RPMI7951 (cell line): ENCODE results near the gene ATP5PF. TPM values are rescaled to one million over a fixed set of nuclear protein-coding genes. Genes with fewer than 3 reads are reported as not detected.
A peak's percentile ranks its signal among the peaks of the same experiment; 100 is the strongest.
"Not testable (repeated sequence)": the region's sequence is repeated elsewhere in the genome, so short reads cannot be mapped to it uniquely, and the experiment has no call there.

Experiments
- DNase-seq: peaks from one replicate; pipeline ENCODE4 v3.0.0-alpha.2; 2012; ENCODE audit warnings: low read depth
- total RNA-seq: library from RNA; depleted of rRNA; stranded (reverse); fragments of >200 nt; shearing (Covaris generic); gene quantifications from 2 replicates; pipeline ENCODE4 v1.2.3, GENCODE V29; 2014; rRNA removed

Gene ATP5PF
- total RNA-seq, 1 experiment from 2014 or later = 114 TPM

GRCh38 chr21:25722631-25723030 is 12.1 kb downstream of the ATP5PF start:
- DNase-seq = no peak

DNA sequence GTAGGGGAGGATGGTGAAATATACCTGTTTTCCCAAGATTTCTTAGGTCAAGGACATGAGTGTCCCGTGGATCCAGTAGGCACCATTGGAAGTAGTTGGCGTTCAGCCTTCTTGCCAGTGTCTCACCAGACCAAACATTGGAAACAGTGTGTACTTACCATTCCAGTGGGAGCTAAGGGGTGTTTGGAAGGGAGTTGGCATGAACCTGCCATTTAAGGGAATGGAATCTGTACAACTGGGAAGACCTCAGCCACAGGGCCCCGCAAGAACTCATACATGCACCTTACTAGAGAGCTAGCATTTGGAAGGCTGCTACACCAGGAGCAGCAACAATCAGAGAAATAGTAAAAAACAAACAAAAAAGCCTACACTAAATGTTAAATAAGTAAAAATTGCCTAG is 12.7 kb downstream of the ATP5PF start:
- no peak for DNase-seq

GRCh38 chr21:25717491-25718147 is 17.1 kb downstream of the ATP5PF start:
- no peak for DNase-seq

DNA sequence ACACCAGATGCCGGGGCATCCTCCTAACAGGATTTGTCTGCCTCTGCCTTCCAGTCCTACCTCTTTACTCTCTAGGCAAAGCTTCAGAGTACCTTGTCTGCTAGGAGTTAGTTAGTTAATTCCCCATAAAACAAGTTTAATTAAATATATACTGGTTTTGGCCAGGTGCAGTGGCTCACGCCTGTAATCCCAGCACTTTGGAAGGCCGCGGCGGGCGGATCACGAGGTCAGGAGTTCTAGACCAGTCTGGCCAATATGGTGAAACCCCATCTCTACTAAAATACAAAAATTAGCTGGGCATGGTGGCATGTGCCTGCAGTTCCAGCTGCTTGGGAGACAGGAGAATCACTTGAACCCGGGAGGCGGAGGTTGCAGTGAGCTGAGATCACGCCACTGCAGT is 20.6 kb downstream of the ATP5PF start:
- not testable (repeated sequence) for DNase-seq

GRCh38 chr21:25710550-25710949 is 24.2 kb downstream of the ATP5PF start:
- DNase-seq = no peak

- no peak for DNase-seq
Measured at GRCh38 chr21:25709684-25710265, 24.9 kb downstream of the ATP5PF start.

DNA sequence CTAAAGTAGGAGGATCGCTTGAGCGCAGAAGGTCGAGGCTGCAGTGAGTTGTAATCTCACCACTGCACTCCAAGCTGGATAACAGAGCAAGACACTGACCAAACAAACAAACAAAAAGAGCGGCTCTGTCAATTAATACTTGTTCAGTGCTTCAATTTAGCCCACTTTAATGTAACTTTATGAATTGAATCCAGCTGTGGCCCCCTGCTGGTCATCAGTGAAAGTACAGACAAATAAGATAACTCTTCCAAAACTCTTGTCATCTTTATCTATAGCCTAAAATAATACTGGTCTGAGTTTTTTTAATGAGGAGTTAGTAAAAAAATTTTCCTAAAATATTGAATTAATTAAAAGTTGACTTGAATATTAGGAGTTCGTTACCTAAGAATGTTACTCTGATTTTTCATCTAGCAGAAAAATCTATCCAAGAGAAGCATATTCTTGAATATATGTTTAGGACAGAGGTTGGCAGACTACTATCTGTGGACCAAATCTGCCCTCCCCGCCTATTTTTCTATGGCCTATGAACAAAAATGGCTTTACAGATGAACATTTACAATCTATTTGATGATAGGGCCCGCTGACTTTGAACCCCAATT is 26.1 kb downstream of the ATP5PF start:
- peak; percentile 43 for DNase-seq

- DNase-seq = no peak
Measured at GRCh38 chr21:25701529-25701928, 33.2 kb downstream of the ATP5PF start.

DNA sequence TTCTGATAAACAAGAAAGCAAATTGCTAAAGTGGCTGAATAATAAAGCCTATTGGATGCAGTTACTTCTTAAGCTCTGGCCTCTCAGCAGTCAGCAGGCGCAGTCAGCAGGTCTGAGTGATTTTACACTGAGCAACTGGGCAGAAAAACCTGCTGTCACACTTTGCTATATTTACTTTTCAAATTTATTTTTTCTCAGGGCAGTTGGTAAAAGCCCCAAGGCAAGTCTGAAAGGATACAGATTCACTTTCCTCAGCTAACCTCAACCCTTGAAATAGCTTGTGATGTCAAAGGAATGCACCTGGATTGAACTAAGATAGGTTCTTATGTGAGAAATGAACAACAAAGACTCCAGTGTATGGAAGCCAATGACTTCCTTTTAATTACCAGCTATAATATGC is 34.0 kb downstream of the ATP5PF start:
- DNase-seq = peak; percentile 6

DNA sequence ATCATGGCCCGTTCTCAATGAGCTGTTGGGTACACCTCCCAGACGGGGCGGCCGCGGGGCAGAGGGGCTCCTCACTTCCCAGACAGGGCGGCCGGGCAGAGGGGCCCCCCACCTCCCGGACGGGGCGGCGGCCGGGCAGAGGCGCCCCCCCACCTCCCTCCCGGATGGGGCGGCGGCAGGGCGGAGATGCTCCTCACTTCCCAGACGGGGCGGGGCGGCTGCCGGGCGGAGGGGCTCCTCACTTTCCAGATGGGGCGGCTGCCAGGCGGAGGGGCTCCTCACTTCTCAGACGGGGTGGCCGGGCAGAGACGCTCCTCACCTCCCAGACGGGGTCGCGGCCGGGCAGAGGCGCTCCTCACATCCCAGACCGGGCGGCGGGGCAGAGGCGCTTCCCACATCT is 39.2 kb downstream of the ATP5PF start:
- DNase-seq = not testable (repeated sequence)

DNA sequence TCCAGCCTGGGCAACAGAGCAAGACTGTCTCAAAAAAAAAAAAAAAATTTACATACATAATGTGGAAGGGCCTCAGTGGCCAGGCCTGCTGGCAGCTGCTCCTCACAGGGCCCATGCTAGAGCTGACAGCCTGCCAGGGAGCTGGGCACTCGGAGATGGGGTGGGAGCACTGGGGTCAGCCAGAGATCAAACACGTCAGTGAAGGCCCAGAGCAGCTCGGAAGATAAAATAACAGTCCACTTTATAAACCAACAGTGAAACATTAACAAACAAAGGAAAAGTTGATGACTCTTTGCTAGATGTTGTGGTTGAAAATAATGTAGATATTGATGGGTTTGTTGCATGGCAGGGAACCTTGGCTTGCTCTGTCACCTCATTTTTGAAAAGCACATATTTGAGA is 42.7 kb downstream of the ATP5PF start:
- no peak for DNase-seq

DNA sequence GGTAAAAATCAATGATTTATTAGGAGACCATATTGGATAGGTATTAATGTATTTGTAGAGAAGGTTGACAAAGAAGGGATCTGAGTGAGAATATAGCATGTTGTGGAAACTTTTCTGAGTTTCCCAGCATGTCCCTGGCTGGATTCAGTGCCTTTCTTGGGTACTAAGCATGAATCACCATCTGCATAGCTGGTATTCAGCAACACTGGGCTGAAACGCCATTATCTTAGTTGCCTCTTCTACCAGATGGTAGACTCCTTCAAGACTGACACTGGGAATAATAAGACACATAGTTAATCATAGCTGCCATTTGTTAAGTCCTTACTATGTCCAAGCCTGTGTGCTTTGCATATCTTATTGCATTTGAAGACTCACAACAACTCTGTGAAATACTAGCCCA is 45.5 kb downstream of the ATP5PF start:
- no peak for DNase-seq

GRCh38 chr21:25688275-25689155 is 46.2 kb downstream of the ATP5PF start:
- no peak for DNase-seq

DNA sequence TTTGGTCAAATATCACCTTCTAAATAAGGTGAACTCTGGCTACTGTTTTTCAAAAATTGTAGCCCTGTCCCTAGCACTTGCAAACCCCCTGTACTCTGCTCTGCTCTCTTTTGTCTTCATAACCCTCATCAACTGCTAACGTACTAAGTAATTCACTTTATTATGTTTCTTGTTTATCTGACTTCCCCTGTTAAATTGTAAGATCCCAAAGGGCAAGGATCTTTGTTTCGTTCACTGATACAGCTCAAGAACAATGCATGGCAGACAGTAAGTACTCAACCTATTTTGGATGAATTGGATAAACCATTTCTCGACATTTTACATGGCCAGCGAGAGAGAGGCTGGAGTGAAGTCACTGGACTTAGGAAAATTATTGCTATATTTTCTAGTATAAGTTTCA is 46.9 kb downstream of the ATP5PF start:
- DNase-seq = no peak

- DNase-seq = no peak
Measured at GRCh38 chr21:25682382-25682781, 52.3 kb downstream of the ATP5PF start.

- no peak for DNase-seq
Measured at GRCh38 chr21:25676451-25676850, 58.3 kb downstream of the ATP5PF start.

Other genes starting within 250 kb of the ATP5PF start
- gene MRPL39, start 127.4 kb downstream of the ATP5PF start, total RNA-seq = 68.1 and 80.5 TPM in 2 replicates
- gene JAM2, start 95.6 kb downstream of the ATP5PF start, total RNA-seq = 1.5 and 1.9 TPM in 2 replicates
- gene GABPA, start 68 bp upstream of the ATP5PF start, total RNA-seq = 19.0 and 23.8 TPM in 2 replicates